ENCODE measurements around the gene BIRC3. TPM values are rescaled to one million over a fixed set of nuclear protein-coding genes. Genes with fewer than 3 reads are reported as not detected.

The BIRC3 gene
- total and polyA plus RNA-seq, 2 of the 4 experiments (the other 2 are of a cell fraction): 2.2 to 5.0 TPM

GRCh38 chr11:102360681-102361080 lies 43.4 kb downstream of the BIRC3 start:
- H3K27ac ChIP-seq (ENCODE audit: insufficient read depth, low read length): no peak overlapping the region
- intact Hi-C loops (cut with micrococcal nuclease) (no loop called here), in situ Hi-C loops (cut with MboI; ENCODE audit: low sequenced_read_pairs) (no loop called here), dilution Hi-C loops (cut with HindIII; ENCODE audit: low sequenced_read_pairs, unreplicated experiment) (no loop called here)
- H3K36me3 ChIP-seq (ENCODE audit: control insufficient read depth, insufficient read depth, low read length): peaks cover 29% of the 10 kb centered on the region
- H3K4me3 ChIP-seq (ENCODE audit: insufficient read depth, low read depth, low read length): no peak overlapping the region
- H2AFZ ChIP-seq (replicated peaks; ENCODE audit: low read length, poor library complexity): no peak overlapping the region
- peaks cover 9% of the 10 kb centered on the region for H3K9me1 ChIP-seq (ENCODE audit: insufficient read depth, low read length)
- no peak for TF ChIP-seq RAD21 (IDR thresholded peaks at IDR 0.05; ENCODE audit: low read length)
- TF ChIP-seq POLR2A (IDR thresholded peaks at IDR 0.05; ENCODE audit: low read depth, low read length): no peak
- TF ChIP-seq ELK1 (IDR thresholded peaks at IDR 0.05; ENCODE audit: borderline replicate concordance, low read depth, low read length): no peak
- TF ChIP-seq USF2 (IDR thresholded peaks at IDR 0.05; ENCODE audit: low read depth, low read length): no peak
- TF ChIP-seq CEBPB (IDR thresholded peaks at IDR 0.05; ENCODE audit: low read depth, low read length): no peak
- TF ChIP-seq FOS (IDR thresholded peaks at IDR 0.05; ENCODE audit: low read depth, low read length): no peak
- no peak for TF ChIP-seq CHD1 (IDR thresholded peaks at IDR 0.05; ENCODE audit: low read depth, low read length)
- no peak overlapping the region for H2BK120ac ChIP-seq (ENCODE audit: low read depth, low read length)
- no peak overlapping the region for H4K91ac ChIP-seq (ENCODE audit: insufficient read depth, low read depth, low read length)
- H4K8ac ChIP-seq (ENCODE audit: low read depth in 2 of 2, low read length in 2 of 2): no peak overlapping the region
- POLR2A ChIA-PET (ENCODE audit: unreplicated experiment): interaction anchor here (0.6 kb wide), 1 partner anchor 155 kb away, joined by 3 read pairs; no protein-coding TSS in a partner anchor
- no peak overlapping the region for H2AK9ac ChIP-seq (replicated peaks; ENCODE audit: low read depth, low read length, poor library complexity)
- H3K18ac ChIP-seq (ENCODE audit: low read depth, low read length): no peak overlapping the region
- no peak overlapping the region for H3K23ac ChIP-seq (ENCODE audit: low read depth, low read length)
- BruUV-seq (replicated peaks): no TSS peak
- no peak overlapping the region for H2BK5ac ChIP-seq (ENCODE audit: low read depth, low read length, poor library complexity, severe bottlenecking)
- H3K9me3 ChIP-seq (ENCODE audit: control insufficient read depth, insufficient read depth, low read length): 0 out of 2 replicates have a peak, but pooled peaks cover 2% of the 10 kb centered on the region
- DNase-seq: no peak
- no peak overlapping the region for H3K4me2 ChIP-seq (ENCODE audit: low read depth, low read length)
- H3K27me3 ChIP-seq (ENCODE audit: control insufficient read depth, insufficient read depth, low read length): no peaks in the 10 kb centered on the region
- H3K79me1 ChIP-seq (ENCODE audit: low read depth in 1 of 2, low read length in 2 of 2): peaks cover 28 to 43% of the 10 kb centered on the region in 2 experiments
- H3K56ac ChIP-seq (ENCODE audit: extremely low read depth, insufficient read depth, low read length): no peak overlapping the region
- H2AK5ac ChIP-seq (ENCODE audit: low read depth, low read length): no peak overlapping the region
- no peak overlapping the region for H4K5ac ChIP-seq (ENCODE audit: low read depth, low read length)
- H3K9ac ChIP-seq (ENCODE audit: low read depth, low read length): no peak overlapping the region
- no peak overlapping the region for H3K4ac ChIP-seq (ENCODE audit: low read depth, low read length)
- peaks cover 6% of the 10 kb centered on the region for H3K4me1 ChIP-seq (ENCODE audit: control insufficient read depth, insufficient read depth, low read length)
- no peak overlapping the region for H3K14ac ChIP-seq (replicated peaks; ENCODE audit: low read depth, low read length)
- CTCF ChIA-PET: interaction anchor here (0.5 to 0.7 kb wide), 2 partner anchors 63 to 238 kb away, joined by 3 to 4 read pairs; no protein-coding TSS in a partner anchor
- no peak for ATAC-seq (ENCODE audit: low read depth)
- peaks cover 19% of the 10 kb centered on the region for H4K20me1 ChIP-seq (ENCODE audit: insufficient read depth, low read length)
- no peak overlapping the region for H2BK15ac ChIP-seq (ENCODE audit: low read depth, low read length)
- 83% methylated on average over 1 of the region's 3 CpGs; no CpG with 5 or more reads in 1 of the 2 experiments for WGBS, 2 experiments (ENCODE audit: extremely low coverage in 2 of 2, insufficient read length in 1 of 2)
- H2BK20ac ChIP-seq (ENCODE audit: low read depth, low read length): no peak overlapping the region

All from IMR-90 (cell line).